Type B pancreatic cell (in vitro differentiated cells): ENCODE data around the gene PET100. TPM values are rescaled to one million over a fixed set of nuclear protein-coding genes. Genes with fewer than 3 reads are reported as not detected.
A peak's percentile ranks its signal among the peaks of the same experiment; 100 is the strongest.

Experiments
- DNase-seq: peaks from one replicate; pipeline ENCODE4 v3.0.0; 2021; ENCODE audit warnings: mixed read lengths; ENCODE audit not compliant: unreplicated experiment; ENCODE audit errors: extremely low spot score
- H3K27ac Mint-ChIP-seq: 2 replicates; pipeline ENCODE4 v1.8.0; 2021; ENCODE audit warnings: mild to moderate bottlenecking, mixed read lengths
- H3K27me3 Mint-ChIP-seq: 2 replicates; pipeline ENCODE4 v1.8.0; 2021; ENCODE audit warnings: mixed read lengths
- H3K36me3 Mint-ChIP-seq: 2 replicates; pipeline ENCODE4 v1.8.0; 2021; ENCODE audit warnings: mixed read lengths
- H3K4me1 Mint-ChIP-seq: one replicate; pipeline ENCODE4 v1.8.0; 2021; ENCODE audit warnings: mixed read lengths; ENCODE audit not compliant: unreplicated experiment
- H3K4me3 Mint-ChIP-seq: 2 replicates; pipeline ENCODE4 v1.8.0; 2021; ENCODE audit warnings: mild to moderate bottlenecking, mixed read lengths
- H3K9me3 Mint-ChIP-seq: 2 replicates; pipeline ENCODE4 v1.8.0; 2021; ENCODE audit warnings: mixed read lengths
- total RNA-seq: library from RNA; stranded (reverse); gene quantifications from 2 replicates; pipeline ENCODE4 v1.2.1, GENCODE V29; 2021; ENCODE audit warnings: low replicate concordance
- TF ChIP-seq, protein P1 (sequence below): fragments of 200-600 bp; sonication (generic); conservative IDR thresholded peaks from 2 replicates; pipeline ENCODE4 v1.5.0; 2021; ENCODE audit warnings: antibody characterized with exemption, mild to moderate bottlenecking

The PET100 gene
- total RNA-seq, 1 donor from 2014 or later, result 160 TPM

DNA sequence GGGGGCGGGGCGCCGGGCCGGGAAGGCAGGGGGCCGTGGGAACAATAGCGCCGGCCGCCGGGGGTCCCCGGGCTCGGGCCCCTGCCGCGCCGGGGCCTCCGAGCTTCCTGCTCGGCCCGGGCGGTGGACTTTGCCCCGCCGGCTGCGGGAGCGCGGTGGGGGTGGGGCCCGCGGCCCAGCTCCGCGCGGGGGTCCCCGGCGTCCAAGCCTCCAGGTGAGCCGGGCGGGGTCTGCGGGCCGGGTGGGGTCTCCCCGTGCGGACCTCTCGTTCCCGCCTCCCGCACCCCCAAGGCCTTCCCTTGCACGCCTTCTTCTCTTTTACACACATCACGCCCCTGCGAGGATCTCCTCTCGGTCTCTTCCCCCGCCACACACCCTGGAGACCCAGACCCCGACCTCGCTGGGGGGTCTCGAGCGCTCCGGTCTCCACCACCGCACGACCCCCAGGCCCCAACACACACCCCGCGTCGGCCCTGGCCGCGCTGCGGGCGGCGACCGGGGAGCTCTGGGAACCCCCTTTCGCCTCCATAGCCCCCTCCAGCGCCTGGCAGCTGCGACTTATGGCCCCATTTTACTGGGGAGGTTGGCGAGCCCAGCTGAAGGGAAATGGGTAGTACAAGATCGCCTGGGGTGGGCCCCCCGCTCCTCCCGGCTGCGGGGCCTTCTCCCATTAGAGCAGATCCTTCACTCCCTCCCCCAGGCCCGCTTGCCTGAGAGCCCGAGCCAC lies 33.2 kb upstream of the PET100 start:
- Mint-ChIP-seq H3K9me3 (no peaks in the 10 kb centered on the region), H3K27me3 (peaks cover 32% of the 10 kb centered on the region), H3K4me3 (peak overlapping the region; percentile 87), H3K4me1 (peaks cover 18% of the 10 kb centered on the region), H3K27ac (no peak overlapping the region), H3K36me3 (no peaks in the 10 kb centered on the region)
- TF ChIP-seq, protein P1, sequence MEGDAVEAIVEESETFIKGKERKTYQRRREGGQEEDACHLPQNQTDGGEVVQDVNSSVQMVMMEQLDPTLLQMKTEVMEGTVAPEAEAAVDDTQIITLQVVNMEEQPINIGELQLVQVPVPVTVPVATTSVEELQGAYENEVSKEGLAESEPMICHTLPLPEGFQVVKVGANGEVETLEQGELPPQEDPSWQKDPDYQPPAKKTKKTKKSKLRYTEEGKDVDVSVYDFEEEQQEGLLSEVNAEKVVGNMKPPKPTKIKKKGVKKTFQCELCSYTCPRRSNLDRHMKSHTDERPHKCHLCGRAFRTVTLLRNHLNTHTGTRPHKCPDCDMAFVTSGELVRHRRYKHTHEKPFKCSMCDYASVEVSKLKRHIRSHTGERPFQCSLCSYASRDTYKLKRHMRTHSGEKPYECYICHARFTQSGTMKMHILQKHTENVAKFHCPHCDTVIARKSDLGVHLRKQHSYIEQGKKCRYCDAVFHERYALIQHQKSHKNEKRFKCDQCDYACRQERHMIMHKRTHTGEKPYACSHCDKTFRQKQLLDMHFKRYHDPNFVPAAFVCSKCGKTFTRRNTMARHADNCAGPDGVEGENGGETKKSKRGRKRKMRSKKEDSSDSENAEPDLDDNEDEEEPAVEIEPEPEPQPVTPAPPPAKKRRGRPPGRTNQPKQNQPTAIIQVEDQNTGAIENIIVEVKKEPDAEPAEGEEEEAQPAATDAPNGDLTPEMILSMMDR, result no peak
- DNase-seq, result no peak

DNA sequence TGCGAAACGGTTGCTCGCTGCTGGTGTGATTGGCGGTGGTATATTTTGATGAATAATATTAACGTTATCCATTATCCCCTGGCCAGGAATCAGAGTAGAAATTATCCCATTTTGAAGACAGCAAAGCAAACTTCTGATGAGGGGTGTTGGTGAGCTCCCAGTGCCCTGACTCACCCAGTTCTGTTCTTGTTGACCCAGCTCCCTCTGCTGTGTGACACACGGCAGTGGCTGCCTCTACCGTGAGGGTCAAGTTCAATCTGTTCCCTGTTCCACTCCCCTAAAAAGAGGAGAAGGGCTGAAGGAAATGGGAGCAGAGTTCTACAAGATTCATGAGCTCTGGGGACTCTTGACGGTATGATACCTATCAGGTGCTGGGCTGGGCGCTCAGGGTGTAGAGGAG lies 31.9 kb upstream of the PET100 start:
- Mint-ChIP-seq H3K9me3 (no peaks in the 10 kb centered on the region), H3K36me3 (no peaks in the 10 kb centered on the region), H3K27ac (peak overlapping the region; percentile 67), H3K4me3 (peak overlapping the region; percentile 87), H3K4me1 (peaks cover 18% of the 10 kb centered on the region), H3K27me3 (peaks cover 32% of the 10 kb centered on the region)
- no peak for DNase-seq
- TF ChIP-seq, protein P1, result no peak

DNA sequence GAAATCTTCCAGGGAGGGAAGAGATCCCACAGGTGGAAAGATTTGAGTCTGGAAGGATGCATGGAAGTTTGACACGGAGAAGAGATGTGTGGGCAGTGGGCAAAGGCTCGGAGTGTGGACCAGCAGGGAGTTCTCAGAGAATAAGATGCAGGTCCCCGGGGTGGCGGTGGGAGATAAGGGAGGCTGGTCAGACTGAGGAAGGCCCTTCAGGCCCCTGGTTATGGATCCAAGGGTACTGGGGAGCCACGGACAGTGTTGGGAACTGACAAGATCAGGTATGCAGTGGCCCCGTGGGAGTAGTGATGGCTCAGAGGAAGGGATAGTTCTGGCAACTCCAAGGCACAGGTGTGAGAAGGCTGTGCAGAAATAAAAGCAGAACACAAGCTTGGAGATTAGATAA lies 31.4 kb upstream of the PET100 start:
- Mint-ChIP-seq H3K4me3 (peak overlapping the region; percentile 87), H3K36me3 (no peaks in the 10 kb centered on the region), H3K4me1 (peaks cover 18% of the 10 kb centered on the region), H3K9me3 (no peaks in the 10 kb centered on the region), H3K27ac (peak overlapping the region; percentile 67), H3K27me3 (peaks cover 32% of the 10 kb centered on the region)
- TF ChIP-seq, protein P1, result no peak
- DNase-seq, result no peak

DNA sequence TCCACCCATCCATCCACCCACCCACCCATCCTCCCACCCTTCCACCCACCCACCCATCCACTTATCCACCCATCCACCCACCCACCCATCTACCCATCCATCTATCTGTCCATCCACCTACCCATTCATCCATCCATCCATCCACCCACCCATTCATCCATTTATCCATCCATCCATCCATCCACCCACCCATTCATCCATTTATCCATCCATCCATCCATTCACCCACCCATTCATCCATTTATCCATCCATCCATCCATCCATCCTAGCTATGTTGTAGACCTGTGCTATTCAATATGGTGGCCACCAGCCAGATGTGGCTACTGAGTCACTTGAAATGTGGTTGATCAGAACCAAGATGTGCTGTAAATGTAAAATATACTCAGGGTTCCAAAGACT lies 28.9 kb upstream of the PET100 start:
- TF ChIP-seq, protein P1, result no peak

DNA sequence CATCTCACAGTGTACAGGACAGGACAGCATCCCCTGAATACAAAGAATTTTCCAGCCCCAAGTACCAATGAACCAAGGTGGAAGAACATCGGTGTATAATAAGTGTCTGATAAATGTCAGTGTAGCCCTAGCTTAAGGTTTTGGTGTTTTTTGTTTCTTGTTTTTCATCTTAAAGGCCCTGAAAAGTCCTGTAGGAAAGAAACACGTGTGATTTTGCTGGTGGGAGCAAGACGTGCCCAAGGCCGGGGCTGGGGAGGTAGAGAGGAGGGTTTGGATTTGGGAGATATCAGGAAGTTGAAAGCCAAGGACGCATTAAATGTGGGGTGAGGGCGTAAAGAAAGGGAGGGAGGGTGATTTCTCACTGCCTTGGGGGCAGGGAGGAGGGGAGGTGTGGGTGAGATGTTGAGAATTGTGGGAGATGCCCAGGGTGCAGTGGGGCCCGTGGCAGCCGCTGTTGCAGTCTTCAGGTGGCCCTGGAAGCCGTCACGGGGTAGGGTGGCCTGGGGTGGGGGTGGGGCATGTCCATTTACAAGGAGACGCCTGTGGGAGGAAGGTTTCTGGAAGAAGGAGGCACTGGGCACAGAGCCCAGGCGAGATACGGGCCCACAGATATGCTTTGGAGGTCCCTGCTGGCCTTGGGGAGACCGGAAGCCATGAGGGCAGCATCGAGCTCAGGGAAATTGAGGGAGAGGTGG lies 27.2 kb upstream of the PET100 start:
- peaks cover 9% of the 10 kb centered on the region for H3K27me3 Mint-ChIP-seq
- H3K4me3 Mint-ChIP-seq, result no peak overlapping the region
- H3K4me1 Mint-ChIP-seq, result peaks cover 9% of the 10 kb centered on the region
- no peak overlapping the region for H3K27ac Mint-ChIP-seq
- H3K36me3 Mint-ChIP-seq, result peaks cover 4% of the 10 kb centered on the region
- DNase-seq, result no peak
- TF ChIP-seq, protein P1, result no peak
- H3K9me3 Mint-ChIP-seq, result no peaks in the 10 kb centered on the region

More for the DNA sequence above, 28.9 kb upstream of the PET100 start:
- Mint-ChIP-seq H3K27ac (no peak overlapping the region), H3K9me3 (no peaks in the 10 kb centered on the region), H3K27me3 (peaks cover 15% of the 10 kb centered on the region), H3K36me3 (peaks cover 3% of the 10 kb centered on the region), H3K4me1 (peaks cover 13% of the 10 kb centered on the region), H3K4me3 (no peak overlapping the region)
- no peak for DNase-seq
